Mucosa of descending colon (tissue), 3 donors: Measurements from ENCODE around the gene GRAMD1A. TPM values are rescaled to one million over a fixed set of nuclear protein-coding genes. Genes with fewer than 3 reads are reported as not detected.

Experiments
- ATAC-seq: fragments of 200-7000 bp; cut with Tn5 transposase; one replicate; pipeline ENCODE4 v1.9.1; 2020; ENCODE audit warnings: mild to moderate bottlenecking, moderate library complexity
- DNase-seq, 3 donors: peaks; one replicate each; pipeline ENCODE4 v3.0.0-alpha.2; 2020
- H3K36me3 ChIP-seq: fragments of 200-600 bp; one replicate; pipeline ENCODE4 v1.8.0; 2021; ENCODE audit warnings: low read depth, mild to moderate bottlenecking
- H3K4me1 ChIP-seq: fragments of 200-600 bp; one replicate; pipeline ENCODE4 v1.8.0; 2021; ENCODE audit warnings: low read depth, mild to moderate bottlenecking
- H3K4me3 ChIP-seq: fragments of 200-600 bp; one replicate; pipeline ENCODE4 v1.8.0; 2021; ENCODE audit warnings: mild to moderate bottlenecking
- H3K9me3 ChIP-seq: fragments of 200-600 bp; one replicate; pipeline ENCODE4 v1.8.0; 2021; ENCODE audit warnings: mild to moderate bottlenecking
- CTCF ChIP-seq: fragments of 200-600 bp; IDR thresholded peaks from one replicate; pipeline ENCODE4 v1.8.0; 2022; ENCODE audit warnings: antibody characterized with exemption, mild to moderate bottlenecking
- intact Hi-C, 2 donors: fragments of 100-400 bp; cut with DNase I in 1 of 2; cut with micrococcal nuclease in 1 of 2; formaldehyde crosslinking; loops; one replicate each; pipeline versions ENCODE4 v1.11.0 to v1.11.1; 2022; cut with DNase I, micrococcal nuclease
- total RNA-seq, 3 donors: library from RNA; stranded (reverse); fragmentation: NEBNext Ultra II Directional in 2 of 3; extraction: Animal tissue kit (Norgen Biotek cat#: 25700) in 2 of 3; gene quantifications; one replicate each; pipeline versions ENCODE4 v1.2.1 to v1.2.4, GENCODE V29; 2021 to 2023
- donor health status: DM: no; HTN: no; CAD: no; lungs with moderate emphysema.
- donor health status: DM: no; HTN: no; CAD: no.
- donor health status: DM: no; HTN: yes; CAD: no.

The GRAMD1A gene
- total RNA-seq, 3 donors from 2014 or later = 32.5 to 53.1 (median 33.8) TPM

GRCh38 chr19:35017507-35017906 is 17.4 kb downstream of the GRAMD1A start:
- no peak for ATAC-seq
- intact Hi-C loops = no loop called here
- Histone ChIP-seq H3K9me3 (no peaks in the 10 kb centered on the region), H3K4me3 (no peak overlapping the region), H3K36me3 (no peaks in the 10 kb centered on the region), H3K4me1 (peaks cover 11% of the 10 kb centered on the region)
- peak in 1 of 3 donors; percentile 46 for DNase-seq
- TF ChIP-seq CTCF = no peak

GRCh38 chr19:35018379-35018778 is 18.3 kb downstream of the GRAMD1A start:
- no peak for ATAC-seq
- TF ChIP-seq CTCF = no peak
- no peaks in the 10 kb centered on the region for H3K36me3 ChIP-seq
- H3K4me3 ChIP-seq = no peak overlapping the region
- H3K9me3 ChIP-seq = no peaks in the 10 kb centered on the region
- DNase-seq = no peak
- intact Hi-C loops = no loop called here
- peaks cover 3% of the 10 kb centered on the region for H3K4me1 ChIP-seq

- intact Hi-C loops = no loop called here
- DNase-seq = peak in 1 of 3 donors; percentile 24
- no peaks in the 10 kb centered on the region for H3K9me3 ChIP-seq
- H3K36me3 ChIP-seq = no peaks in the 10 kb centered on the region
- no peaks in the 10 kb centered on the region for H3K4me1 ChIP-seq
- no peak for ATAC-seq
- H3K4me3 ChIP-seq = no peak overlapping the region
- TF ChIP-seq CTCF = no peak
Observed at GRCh38 chr19:35019144-35019543, 19.0 kb downstream of the GRAMD1A start.

- Histone ChIP-seq H3K9me3 (no peaks in the 10 kb centered on the region), H3K36me3 (no peaks in the 10 kb centered on the region), H3K4me3 (no peak overlapping the region), H3K4me1 (no peaks in the 10 kb centered on the region)
- intact Hi-C loops = no loop called here
- no peak for DNase-seq
- no peak for TF ChIP-seq CTCF
- no peak for ATAC-seq
Observed at GRCh38 chr19:35021016-35021415, 20.9 kb downstream of the GRAMD1A start.

GRCh38 chr19:35021596-35021995 is 21.5 kb downstream of the GRAMD1A start:
- no peak for TF ChIP-seq CTCF

GRCh38 chr19:35022460-35022859 is 22.3 kb downstream of the GRAMD1A start:
- no peak for DNase-seq
- H3K4me1 ChIP-seq = no peaks in the 10 kb centered on the region
- intact Hi-C loops = no loop called here
- no peak overlapping the region for H3K4me3 ChIP-seq
- no peaks in the 10 kb centered on the region for H3K36me3 ChIP-seq
- no peaks in the 10 kb centered on the region for H3K9me3 ChIP-seq
- no peak for TF ChIP-seq CTCF
- ATAC-seq = no peak

More at GRCh38 chr19:35021596-35021995, 21.5 kb downstream of the GRAMD1A start:
- intact Hi-C loops = no loop called here
- no peak for ATAC-seq
- H3K36me3 ChIP-seq = no peaks in the 10 kb centered on the region
- DNase-seq = no peak
- no peaks in the 10 kb centered on the region for H3K9me3 ChIP-seq
- H3K4me1 ChIP-seq = no peaks in the 10 kb centered on the region
- no peak overlapping the region for H3K4me3 ChIP-seq
